GM10266 (cell line): ENCODE data around the gene CACNA1I.

ENCODE experiments used
- DNase-seq: peaks from one replicate; pipeline ENCODE4 v3.0.0; 2012; ENCODE audit errors: extremely low spot score
- CTCF ChIP-seq: IDR thresholded peaks from 2 replicates; pipeline ENCODE4 v1.5.1; 2012; ENCODE audit warnings: mild to moderate bottlenecking, low read depth; ENCODE audit not compliant: control insufficient read depth, insufficient read depth; ENCODE audit errors: missing control alignments

Gene CACNA1I

GRCh38 chr22:39612811-39613548, 42.4 kb downstream of the CACNA1I start:
- DNase-seq: no peak
- TF ChIP-seq CTCF: no peak

- no peak for TF ChIP-seq CTCF
- DNase-seq: no peak
These were observed 43.0 kb downstream of the CACNA1I start for GRCh38 chr22:39613549-39613921.

GRCh38 chr22:39614442-39614841, 43.9 kb downstream of the CACNA1I start:
- no peak for TF ChIP-seq CTCF
- no peak for DNase-seq

DNA sequence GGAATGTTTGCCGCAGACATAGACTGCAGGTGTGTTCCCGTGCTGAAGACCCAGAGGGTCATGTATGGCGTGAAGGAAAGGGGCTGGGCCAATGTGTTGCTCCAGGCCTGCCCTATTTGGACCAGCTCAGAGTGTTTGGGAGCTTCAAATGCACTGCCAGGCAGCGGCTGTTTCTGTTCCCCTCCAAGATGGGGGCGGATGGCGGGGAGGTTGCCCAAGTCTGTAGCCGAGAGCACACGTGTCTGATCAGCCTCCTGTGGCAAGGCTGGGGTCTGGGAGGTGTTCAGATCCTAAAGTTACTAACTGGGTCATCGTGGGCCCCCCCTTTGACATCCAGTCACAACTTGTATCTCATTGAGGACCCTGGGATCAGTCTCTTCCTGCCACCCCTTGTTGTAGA, 45.5 kb downstream of the CACNA1I start:
- no peak for TF ChIP-seq CTCF
- no peak for DNase-seq

DNA sequence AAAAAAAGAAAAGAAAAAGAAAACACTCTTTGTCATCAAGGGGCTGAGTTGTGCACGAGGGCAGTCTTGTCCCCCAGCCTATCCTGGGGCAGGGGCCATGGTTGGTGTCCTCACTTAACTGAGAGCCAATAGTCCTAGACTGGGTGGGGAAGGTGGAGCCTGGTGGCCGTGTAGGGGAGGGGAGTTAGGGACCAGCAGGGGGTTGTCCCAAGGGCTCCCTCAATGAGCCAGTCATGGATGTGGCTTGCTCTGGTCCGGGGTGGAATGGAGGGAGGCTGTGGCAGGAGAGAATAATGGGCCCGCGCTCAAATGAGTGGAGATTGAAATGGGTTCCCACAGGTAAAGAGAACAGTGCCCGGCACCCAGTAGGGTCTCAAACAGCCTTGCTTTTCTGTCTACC, 46.2 kb downstream of the CACNA1I start:
- DNase-seq: no peak
- no peak for TF ChIP-seq CTCF

- DNase-seq: no peak
- no peak for TF ChIP-seq CTCF
These were observed 46.8 kb downstream of the CACNA1I start for GRCh38 chr22:39617342-39617741.

DNA sequence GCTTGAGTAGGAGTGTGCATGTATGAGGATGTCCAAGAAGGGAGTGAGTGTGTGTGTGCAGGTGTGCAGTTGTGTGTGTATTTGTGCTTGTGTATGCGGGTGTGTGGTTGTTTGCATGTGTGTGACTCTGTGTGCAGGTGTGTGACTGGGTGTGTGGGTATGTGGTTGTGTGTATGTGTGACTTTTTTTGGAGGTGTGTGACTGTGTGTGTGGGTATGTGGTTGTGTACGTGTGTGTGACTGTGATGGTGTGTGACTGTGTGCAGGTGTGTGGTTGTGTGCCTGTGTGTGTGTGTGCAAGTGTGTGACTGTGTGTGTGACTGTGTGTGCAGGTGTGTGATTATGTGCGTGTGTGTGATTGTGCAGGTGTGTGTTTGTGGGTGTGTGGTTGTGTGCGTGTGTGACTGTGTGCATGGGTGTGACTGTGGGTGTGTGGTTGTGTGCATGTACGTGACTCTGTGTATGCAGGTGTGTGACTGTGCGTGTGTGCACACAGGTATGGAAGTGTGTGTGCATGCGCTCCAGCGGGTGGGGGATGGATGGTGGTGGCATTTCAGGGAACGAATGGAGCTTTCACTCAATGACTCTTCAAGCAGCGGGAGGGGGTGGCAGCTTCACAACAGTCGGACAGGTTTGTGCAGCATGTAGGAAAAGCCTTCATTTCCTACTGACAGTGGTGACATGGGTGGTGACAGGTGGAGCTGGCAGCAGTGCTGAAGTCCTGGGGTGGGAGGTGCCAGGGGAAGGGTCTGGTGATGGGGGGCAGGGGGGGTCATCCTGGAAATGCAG, 47.6 kb downstream of the CACNA1I start:
- no peak for TF ChIP-seq CTCF
- DNase-seq: no peak
